Astrocyte of the spinal cord (primary cell): ENCODE data around the gene EDEM3.
A peak's percentile ranks its signal among the peaks of the same experiment; 100 is the strongest.

Source experiments
- DNase-seq: peaks from one replicate; pipeline ENCODE4 v3.0.0; 2011; ENCODE audit warnings: low read depth, low spot score
- H3K4me3 ChIP-seq: 2 replicates; pipeline ENCODE4 v1.5.1; 2011; ENCODE audit warnings: low read depth, mild to moderate bottlenecking, low read length, moderate library complexity
- CTCF ChIP-seq: IDR thresholded peaks from 2 replicates; pipeline ENCODE4 v1.5.1; 2012; ENCODE audit warnings: low read depth, mild to moderate bottlenecking, low read length, inconsistent platforms
- in situ Hi-C: cut with HindIII; loops from 2 replicates; pipeline ENCODE4 v1.10.0; 2017; ENCODE audit warnings: low sequenced_read_pairs

EDEM3 gene

DNA sequence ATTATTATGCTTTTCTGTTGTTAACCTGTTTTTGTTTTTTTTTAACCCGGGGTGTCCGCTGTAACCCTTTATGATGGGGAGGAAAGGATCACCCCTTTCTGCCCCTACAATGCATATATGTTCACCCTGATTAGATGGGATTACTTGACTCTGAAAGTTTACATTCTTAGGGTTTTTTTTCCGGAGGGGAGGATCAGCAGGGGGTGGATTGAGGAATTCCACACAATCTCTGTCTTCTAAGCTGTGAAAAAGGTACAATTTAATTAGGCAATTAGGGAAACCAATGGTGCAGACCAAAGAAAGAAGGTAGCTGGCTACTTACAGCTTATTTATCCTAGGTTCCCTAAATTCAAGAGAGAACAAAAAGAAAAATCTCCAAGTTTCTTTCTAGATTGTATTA lies 58.3 kb downstream of the EDEM3 start:
- no peak overlapping the region for H3K4me3 ChIP-seq
- no peak for DNase-seq
- no peak for TF ChIP-seq CTCF
- in situ Hi-C loops: no loop called here

- in situ Hi-C loops: no loop called here
- no peak overlapping the region for H3K4me3 ChIP-seq
- no peak for TF ChIP-seq CTCF
- no peak for DNase-seq
These were observed 59.6 kb downstream of the EDEM3 start for GRCh38 chr1:184695023-184695422.

DNA sequence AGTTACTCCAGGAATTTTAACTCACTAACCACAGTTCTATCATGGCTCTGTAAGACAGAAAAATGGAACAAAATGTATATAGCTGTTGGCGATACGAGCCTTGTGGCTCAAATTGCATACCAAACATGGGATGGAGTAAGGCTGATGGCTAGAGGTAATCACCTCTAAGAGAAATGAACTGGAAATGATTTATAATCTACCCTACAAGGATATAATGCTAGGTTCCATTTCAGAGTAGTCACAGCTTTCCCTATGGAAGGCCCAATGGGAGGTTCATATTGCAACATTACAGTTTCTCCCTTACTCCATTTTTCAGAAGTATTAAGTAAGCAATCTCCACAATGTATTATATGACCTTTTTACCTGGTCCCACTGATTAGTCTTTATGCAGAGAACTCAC lies 61.6 kb downstream of the EDEM3 start:
- in situ Hi-C loops: no loop called here
- no peak for TF ChIP-seq CTCF
- H3K4me3 ChIP-seq: no peak overlapping the region
- DNase-seq: peak; percentile 68

DNA sequence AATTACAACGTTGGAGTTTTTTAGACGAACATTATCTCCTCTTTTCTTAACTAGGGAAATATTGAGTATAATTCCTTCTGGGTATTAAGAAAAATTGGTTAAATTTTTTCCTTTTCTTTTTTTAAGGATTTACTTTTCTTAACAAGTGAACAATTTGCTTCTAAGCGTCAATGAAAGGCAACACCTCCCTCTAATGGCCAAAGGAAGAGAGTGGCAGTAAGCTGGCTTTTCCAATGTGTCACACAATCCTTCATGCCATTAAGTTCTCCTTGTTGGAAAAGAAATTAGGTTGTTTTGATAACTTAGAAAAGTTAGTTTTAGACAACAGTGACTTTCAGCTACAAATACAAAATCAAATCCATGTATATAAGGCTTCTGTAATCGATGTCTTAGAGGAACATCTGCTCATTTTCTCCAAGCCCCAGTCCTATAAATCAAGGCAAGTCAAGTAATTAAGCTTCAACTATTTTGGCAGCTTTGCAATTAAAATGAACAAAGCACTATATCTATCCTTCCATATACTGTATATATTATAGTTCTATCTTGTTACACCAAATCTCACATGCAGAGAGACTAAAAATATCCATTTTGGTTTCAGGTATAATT lies 62.8 kb downstream of the EDEM3 start:
- TF ChIP-seq CTCF: peak; percentile 87
- no peak overlapping the region for H3K4me3 ChIP-seq
- in situ Hi-C loops: no loop called here
- peak; percentile 63 for DNase-seq

GRCh38 chr1:184686540-184686939 lies 68.1 kb downstream of the EDEM3 start:
- peak; percentile 15 for DNase-seq
- TF ChIP-seq CTCF: no peak
- in situ Hi-C loops: no loop called here
- no peak overlapping the region for H3K4me3 ChIP-seq

DNA sequence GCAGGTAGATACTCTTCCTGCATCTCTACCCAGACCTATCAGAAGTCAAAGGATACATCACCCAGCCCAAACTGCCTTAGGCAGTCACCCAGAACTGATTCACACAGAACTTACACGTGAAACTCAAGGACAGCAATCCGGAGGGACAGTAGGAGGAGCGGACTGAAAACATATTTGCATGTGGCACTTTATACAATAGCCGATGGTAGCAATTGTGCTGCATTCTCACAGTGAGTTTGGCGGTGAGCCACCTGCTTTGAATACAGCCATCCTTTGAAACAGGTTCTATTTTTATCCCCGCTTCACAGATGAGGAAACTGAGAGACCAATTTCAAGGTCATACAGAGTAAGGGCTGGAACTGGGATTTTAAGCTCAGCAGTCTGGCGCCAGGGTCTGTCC lies 69.5 kb downstream of the EDEM3 start:
- TF ChIP-seq CTCF: no peak
- no peak for DNase-seq
- no peak overlapping the region for H3K4me3 ChIP-seq
- in situ Hi-C loops: no loop called here
